DND-41 (cell line): Measurements from ENCODE around the gene PLXNA4.

ENCODE experiments used
- ATAC-seq: fragments of 200-7000 bp; cut with Tn5 transposase; 3 replicates; pipeline ENCODE4 v1.9.1; 2021; ENCODE audit warnings: low read depth; ENCODE audit not compliant: insufficient read depth
- DNase-seq: peaks from one replicate; pipeline ENCODE4 v3.0.0-alpha.2; 2020
- H2AFZ ChIP-seq: 2 replicates; pipeline ENCODE4 v1.6.0; 2012; ENCODE audit warnings: low read depth, low read length
- H3K27ac ChIP-seq: 2 replicates; pipeline ENCODE4 v1.5.1; 2012; ENCODE audit warnings: low read length, inconsistent platforms
- H3K27me3 ChIP-seq: fragments of 200-600 bp; sonication (generic); 2 replicates; pipeline ENCODE4 v1.6.0; 2012; ENCODE audit warnings: low read length, mild to moderate bottlenecking, inconsistent platforms; ENCODE audit not compliant: insufficient read depth, poor library complexity
- H3K36me3 ChIP-seq: 2 replicates; pipeline ENCODE4 v1.5.1; 2012; ENCODE audit warnings: low read length, inconsistent platforms; ENCODE audit not compliant: insufficient read depth
- H3K4me1 ChIP-seq: 2 replicates; pipeline ENCODE4 v1.5.1; 2012; ENCODE audit warnings: mild to moderate bottlenecking, low read length; ENCODE audit not compliant: insufficient read depth
- H3K4me2 ChIP-seq: 2 replicates; pipeline ENCODE4 v1.6.0; 2012; ENCODE audit warnings: mild to moderate bottlenecking, moderate library complexity, low read length, inconsistent platforms; ENCODE audit not compliant: insufficient read depth
- H3K4me3 ChIP-seq, 2 experiments: fragments of 200-600 bp in 1 of 2; shearing (Covaris generic) in 1 of 2; 2 replicates each; pipeline ENCODE4 v1.5.1; 2012 to 2016; ENCODE audit warnings: inconsistent platforms in 2 of 2, low read length in 2 of 2, mild to moderate bottlenecking in 2 of 2, low read depth in 1 of 2, moderate library complexity in 1 of 2
- H3K79me2 ChIP-seq: 2 replicates; pipeline ENCODE4 v1.6.0; 2012; ENCODE audit warnings: low read length, inconsistent platforms; ENCODE audit not compliant: insufficient read depth
- H3K9ac ChIP-seq: 2 replicates; pipeline ENCODE4 v1.6.0; 2012; ENCODE audit warnings: low read depth, mild to moderate bottlenecking, inconsistent platforms, low read length, moderate library complexity
- H3K9me3 ChIP-seq: 2 replicates; pipeline ENCODE4 v1.5.1; 2012; ENCODE audit warnings: low read length, moderate library complexity, mild to moderate bottlenecking, inconsistent platforms; ENCODE audit not compliant: insufficient read depth, severe bottlenecking
- H4K20me1 ChIP-seq: 2 replicates; pipeline ENCODE4 v1.6.0; 2012; ENCODE audit warnings: low read length; ENCODE audit not compliant: insufficient read depth
- EZH2 ChIP-seq: IDR thresholded peaks from 3 replicates; pipeline ENCODE4 v1.6.1; 2012; ENCODE audit warnings: borderline replicate concordance, low read depth, mild to moderate bottlenecking, moderate library complexity, low read length, inconsistent platforms; ENCODE audit not compliant: severe bottlenecking
- TF ChIP-seq, protein P1 (sequence below): IDR thresholded peaks from 2 replicates; pipeline ENCODE4 v1.5.1; 2012; ENCODE audit warnings: borderline replicate concordance, low read length, moderate library complexity, mild to moderate bottlenecking; ENCODE audit not compliant: poor library complexity, severe bottlenecking; ENCODE audit errors: extremely low read depth

Gene PLXNA4

DNA sequence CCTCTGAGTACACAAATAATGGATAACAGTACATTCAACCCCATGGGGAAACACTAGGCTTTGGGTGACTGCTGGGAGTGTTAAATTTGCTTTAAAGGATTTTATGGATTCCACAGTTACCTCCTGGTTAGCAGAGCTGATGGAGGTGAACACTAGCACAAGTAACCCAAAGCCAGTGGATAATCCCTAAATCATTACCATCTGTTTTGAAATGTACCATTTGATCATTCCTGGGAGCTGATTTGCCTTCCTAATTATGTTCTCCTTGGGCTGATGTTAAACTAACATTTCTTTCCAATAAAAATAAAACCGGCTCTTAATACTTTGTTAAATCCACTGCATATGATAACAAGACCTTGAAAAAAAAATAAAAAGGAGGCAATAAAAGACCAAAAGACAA lies 493.9 kb downstream of the PLXNA4 start:
- ATAC-seq (no peak), DNase-seq (no peak)
- H4K20me1 ChIP-seq = 0 out of 2 replicates have a peak, but pooled peaks cover 2% of the 10 kb centered on the region
- no peak overlapping the region for H3K27ac ChIP-seq
- H2AFZ ChIP-seq = no peak overlapping the region
- peaks cover 11% of the 10 kb centered on the region for H3K27me3 ChIP-seq
- H3K4me1 ChIP-seq = no peaks in the 10 kb centered on the region
- no peak overlapping the region for H3K4me3 ChIP-seq
- TF ChIP-seq, protein P1, sequence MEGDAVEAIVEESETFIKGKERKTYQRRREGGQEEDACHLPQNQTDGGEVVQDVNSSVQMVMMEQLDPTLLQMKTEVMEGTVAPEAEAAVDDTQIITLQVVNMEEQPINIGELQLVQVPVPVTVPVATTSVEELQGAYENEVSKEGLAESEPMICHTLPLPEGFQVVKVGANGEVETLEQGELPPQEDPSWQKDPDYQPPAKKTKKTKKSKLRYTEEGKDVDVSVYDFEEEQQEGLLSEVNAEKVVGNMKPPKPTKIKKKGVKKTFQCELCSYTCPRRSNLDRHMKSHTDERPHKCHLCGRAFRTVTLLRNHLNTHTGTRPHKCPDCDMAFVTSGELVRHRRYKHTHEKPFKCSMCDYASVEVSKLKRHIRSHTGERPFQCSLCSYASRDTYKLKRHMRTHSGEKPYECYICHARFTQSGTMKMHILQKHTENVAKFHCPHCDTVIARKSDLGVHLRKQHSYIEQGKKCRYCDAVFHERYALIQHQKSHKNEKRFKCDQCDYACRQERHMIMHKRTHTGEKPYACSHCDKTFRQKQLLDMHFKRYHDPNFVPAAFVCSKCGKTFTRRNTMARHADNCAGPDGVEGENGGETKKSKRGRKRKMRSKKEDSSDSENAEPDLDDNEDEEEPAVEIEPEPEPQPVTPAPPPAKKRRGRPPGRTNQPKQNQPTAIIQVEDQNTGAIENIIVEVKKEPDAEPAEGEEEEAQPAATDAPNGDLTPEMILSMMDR = no peak
- TF ChIP-seq EZH2 = no peak
- no peaks in the 10 kb centered on the region for H3K79me2 ChIP-seq
- H3K9ac ChIP-seq = no peak overlapping the region
- no peaks in the 10 kb centered on the region for H3K36me3 ChIP-seq
- no peaks in the 10 kb centered on the region for H3K9me3 ChIP-seq
- no peak overlapping the region for H3K4me2 ChIP-seq

DNA sequence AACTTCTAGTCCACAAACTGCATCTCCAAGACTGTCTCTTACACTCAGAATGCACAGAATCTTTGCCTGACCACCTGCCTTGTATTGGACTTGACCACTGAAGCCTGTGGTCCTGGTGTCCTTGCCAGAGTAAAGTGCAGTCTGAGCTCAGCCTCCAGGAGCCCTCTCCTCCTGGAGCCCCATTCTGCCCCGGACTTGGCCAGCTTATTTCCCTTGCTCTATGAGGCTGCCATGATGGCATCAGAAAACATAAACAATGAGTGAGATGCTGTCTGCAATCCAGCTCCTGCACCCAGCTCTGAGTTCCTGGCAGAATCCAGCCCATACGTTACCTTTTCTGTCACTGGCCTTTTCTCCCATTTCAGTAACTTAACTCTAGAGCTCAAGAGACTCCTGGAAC lies 494.6 kb downstream of the PLXNA4 start:
- no peak overlapping the region for H3K4me3 ChIP-seq
- H3K4me1 ChIP-seq = no peaks in the 10 kb centered on the region
- ATAC-seq = no peak
- H3K9ac ChIP-seq = no peak overlapping the region
- H3K9me3 ChIP-seq = no peaks in the 10 kb centered on the region
- peaks cover 11% of the 10 kb centered on the region for H3K27me3 ChIP-seq
- H3K79me2 ChIP-seq = no peaks in the 10 kb centered on the region
- no peaks in the 10 kb centered on the region for H3K36me3 ChIP-seq
- TF ChIP-seq EZH2 = no peak
- TF ChIP-seq, protein P1 = no peak
- no peaks in the 10 kb centered on the region for H4K20me1 ChIP-seq
- no peak overlapping the region for H3K4me2 ChIP-seq
- DNase-seq = no peak
- no peak overlapping the region for H2AFZ ChIP-seq
- H3K27ac ChIP-seq = no peak overlapping the region

GRCh38 chr7:132080967-132081668 lies 495.2 kb downstream of the PLXNA4 start:
- no peaks in the 10 kb centered on the region for H3K36me3 ChIP-seq
- H3K4me2 ChIP-seq = no peak overlapping the region
- no peaks in the 10 kb centered on the region for H3K79me2 ChIP-seq
- no peak overlapping the region for H3K27ac ChIP-seq
- peaks cover 11% of the 10 kb centered on the region for H3K27me3 ChIP-seq
- no peak overlapping the region for H3K9ac ChIP-seq
- TF ChIP-seq, protein P1 = no peak
- TF ChIP-seq EZH2 = no peak
- H3K4me3 ChIP-seq = no peak overlapping the region
- H2AFZ ChIP-seq = no peak overlapping the region
- ATAC-seq (no peak), DNase-seq (no peak)
- H3K4me1 ChIP-seq = no peaks in the 10 kb centered on the region
- no peaks in the 10 kb centered on the region for H3K9me3 ChIP-seq
- no peaks in the 10 kb centered on the region for H4K20me1 ChIP-seq

GRCh38 chr7:132080467-132080866 lies 495.8 kb downstream of the PLXNA4 start:
- Histone ChIP-seq H3K36me3 (no peaks in the 10 kb centered on the region), H3K9me3 (no peaks in the 10 kb centered on the region), H3K4me3 (no peak overlapping the region), H3K27me3 (peaks cover 8% of the 10 kb centered on the region), H3K4me1 (no peaks in the 10 kb centered on the region), H4K20me1 (no peaks in the 10 kb centered on the region), H3K4me2 (no peak overlapping the region), H3K9ac (no peak overlapping the region), H2AFZ (no peak overlapping the region), H3K79me2 (no peaks in the 10 kb centered on the region), H3K27ac (no peak overlapping the region)
- ATAC-seq (no peak), DNase-seq (no peak)
- no peak for TF ChIP-seq EZH2
- TF ChIP-seq, protein P1 = no peak
